HUDEP-2 (cell line): ENCODE results near the gene RCAN1.
"Not testable (repeated sequence)": the region's sequence is repeated elsewhere in the genome, so short reads cannot be mapped to it uniquely, and the experiment has no call there.

Experiments used
- DNase-seq, 76 experiments: peaks; one replicate each; lab custom pipeline; 2025; ENCODE audit not compliant: unreplicated experiment in 76 of 76; lab: John Stamatoyannopoulos, UW

RCAN1 gene

DNA sequence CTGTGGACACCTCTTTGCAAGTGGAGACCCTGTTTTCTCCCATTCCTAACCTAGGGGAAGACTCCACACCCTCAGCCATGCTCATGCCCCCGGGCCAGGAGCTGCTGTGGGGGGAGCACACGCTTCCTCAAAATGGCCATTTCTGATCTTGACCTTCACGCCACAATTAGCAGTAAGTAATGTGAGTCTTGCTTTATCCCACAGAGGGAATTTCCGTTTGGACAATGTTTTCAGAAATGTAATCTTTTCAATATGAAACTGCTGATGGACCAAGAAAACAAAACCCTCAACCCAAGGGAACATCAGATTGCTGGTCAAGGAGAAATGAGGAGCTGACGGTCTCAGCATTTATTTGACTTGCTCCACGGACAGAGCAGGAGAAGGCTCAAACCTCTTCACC lies 94.6 kb downstream of the RCAN1 start:
- DNase-seq, result no peak

GRCh38 chr21:34519694-34520093 lies 95.2 kb downstream of the RCAN1 start:
- no peak for DNase-seq

DNA sequence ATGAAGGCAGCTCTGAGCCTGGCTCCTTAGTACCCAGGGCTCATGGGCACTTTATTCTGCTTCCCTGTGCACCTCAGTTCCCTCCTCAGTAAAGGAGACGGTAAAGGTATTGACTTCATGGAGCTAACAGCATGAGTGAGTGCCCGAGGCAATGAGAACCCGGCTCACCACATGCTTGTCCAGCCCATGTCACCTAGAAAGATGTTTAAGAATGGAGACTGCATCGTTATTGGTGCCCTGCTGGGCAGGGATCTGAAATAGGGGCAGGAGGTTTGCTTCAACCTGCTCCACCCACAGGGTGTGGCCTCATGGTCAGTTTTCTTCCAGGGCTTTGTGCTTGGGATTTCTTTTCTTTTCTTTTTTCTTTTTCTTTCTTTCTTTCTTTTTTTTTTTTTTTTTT lies 95.9 kb downstream of the RCAN1 start:
- no peak for DNase-seq

GRCh38 chr21:34518301-34518700 lies 96.6 kb downstream of the RCAN1 start:
- no peak for DNase-seq

DNA sequence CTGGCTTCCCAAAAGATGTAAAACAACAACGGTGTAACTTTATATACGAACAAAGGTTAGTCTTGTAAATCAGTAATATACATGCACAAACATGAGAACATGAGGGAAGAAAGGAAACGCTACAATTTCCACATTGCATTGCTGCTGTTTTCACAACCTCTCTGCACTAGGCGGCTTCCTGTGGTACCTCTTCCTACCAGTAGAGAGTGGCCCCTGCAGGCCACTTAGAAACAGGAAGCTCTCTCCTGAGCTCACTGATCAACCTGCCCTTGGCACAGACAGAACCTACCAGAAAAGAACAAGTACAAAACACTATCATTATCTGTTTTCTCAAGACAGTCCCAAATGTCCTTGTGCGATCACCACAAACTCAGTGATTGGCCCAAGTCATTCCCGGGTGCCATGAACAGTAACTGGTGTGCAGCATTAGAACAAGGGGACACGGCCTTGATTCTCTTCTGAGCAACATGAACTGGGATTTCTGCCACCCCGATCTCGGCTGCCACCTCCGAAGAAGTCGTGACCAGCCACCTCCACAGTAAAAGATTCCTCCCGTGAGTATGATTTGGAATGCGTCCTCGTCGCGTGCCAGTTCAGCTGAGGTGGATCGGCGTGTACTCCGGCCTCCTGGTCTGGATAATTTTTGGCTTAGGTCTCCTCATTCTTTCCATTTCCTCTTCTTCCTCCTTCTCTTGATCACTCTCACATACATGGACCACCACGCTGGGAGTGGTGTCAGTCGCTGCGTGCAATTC lies 97.2 kb downstream of the RCAN1 start:
- peak in 14 of 76 experiments; percentile 9 to 32 (median 14) for DNase-seq

- DNase-seq, result no peak
These were observed 97.9 kb downstream of the RCAN1 start for GRCh38 chr21:34517039-34517438.

DNA sequence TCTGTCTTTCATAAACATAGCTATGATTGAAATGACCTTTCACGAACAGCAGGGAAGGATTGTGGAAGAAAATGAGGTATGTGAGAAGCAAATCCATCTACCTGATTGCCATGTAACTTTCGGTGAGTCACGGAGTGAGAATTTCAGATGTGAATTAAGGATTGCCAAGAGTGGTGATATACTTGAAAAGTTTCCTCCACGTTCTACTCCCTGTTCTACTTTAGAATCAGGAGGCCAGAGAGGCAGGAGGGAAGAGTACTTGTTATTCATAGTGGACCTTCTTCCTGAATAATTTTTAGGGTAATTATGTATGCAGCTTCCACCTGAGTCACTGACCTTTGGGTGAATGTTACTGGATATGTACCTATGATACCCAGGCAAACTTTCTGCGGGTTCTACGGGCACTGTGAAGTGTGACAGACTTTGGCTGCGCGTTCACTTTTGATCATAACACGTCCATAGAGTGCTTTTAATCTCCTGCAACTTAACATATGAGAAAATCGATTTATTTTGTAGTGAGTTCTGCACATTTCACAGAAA lies 100.3 kb downstream of the RCAN1 start:
- no peak for DNase-seq

DNA sequence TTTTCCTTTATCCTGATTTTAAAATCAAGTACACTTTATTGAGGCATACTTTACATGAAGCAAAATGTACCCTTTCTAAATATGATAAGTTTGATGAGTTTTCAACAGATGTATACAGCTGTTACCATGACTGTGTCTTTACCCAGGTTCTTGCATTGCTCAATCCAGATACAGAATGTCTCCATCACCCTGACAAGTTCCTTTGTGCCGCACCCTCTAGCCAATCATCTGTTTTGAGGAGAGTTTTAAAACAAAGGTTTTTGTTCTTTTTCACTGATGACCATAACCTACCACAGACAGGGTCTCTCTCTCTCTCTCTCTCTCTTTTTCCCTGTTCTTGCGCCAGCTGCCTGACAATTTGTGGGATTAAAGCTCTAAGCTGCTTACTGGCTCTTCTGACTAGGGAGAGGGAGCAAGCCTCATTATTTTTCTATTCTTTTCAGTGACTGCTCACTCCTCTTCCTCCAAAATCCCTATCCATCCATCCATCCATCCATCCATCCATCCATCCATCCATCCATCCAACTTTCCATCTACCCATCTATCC lies 101.7 kb downstream of the RCAN1 start:
- no peak for DNase-seq

GRCh38 chr21:34511787-34512455 lies 103.0 kb downstream of the RCAN1 start, which contains the start of gene KCNE1:
Gene KCNE1 (minus strand): TSS chr21:34512210. CDS start chr21:34449634, 62,576 bp downstream.
- no peak for DNase-seq

DNA sequence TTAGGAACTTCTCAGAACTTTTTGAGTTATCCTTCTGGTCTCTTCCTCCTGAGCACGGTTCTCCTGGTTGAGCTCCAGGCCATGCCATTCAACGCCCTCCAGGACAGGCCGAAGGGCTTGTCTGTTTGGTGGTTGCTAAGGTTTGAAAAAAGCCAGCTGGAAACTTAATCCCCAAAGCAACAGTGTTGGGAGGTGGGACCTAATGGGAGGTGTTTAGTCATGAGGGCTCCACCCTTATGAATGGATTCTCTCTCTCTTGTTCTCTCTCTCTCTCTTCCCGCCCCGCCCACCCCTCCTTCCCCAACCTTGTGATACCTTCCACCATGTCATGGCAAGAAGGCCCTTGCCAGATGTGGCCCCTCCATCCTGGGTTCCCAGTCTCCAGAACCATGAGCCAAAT lies 103.7 kb downstream of the RCAN1 start:
- no peak for DNase-seq

DNA sequence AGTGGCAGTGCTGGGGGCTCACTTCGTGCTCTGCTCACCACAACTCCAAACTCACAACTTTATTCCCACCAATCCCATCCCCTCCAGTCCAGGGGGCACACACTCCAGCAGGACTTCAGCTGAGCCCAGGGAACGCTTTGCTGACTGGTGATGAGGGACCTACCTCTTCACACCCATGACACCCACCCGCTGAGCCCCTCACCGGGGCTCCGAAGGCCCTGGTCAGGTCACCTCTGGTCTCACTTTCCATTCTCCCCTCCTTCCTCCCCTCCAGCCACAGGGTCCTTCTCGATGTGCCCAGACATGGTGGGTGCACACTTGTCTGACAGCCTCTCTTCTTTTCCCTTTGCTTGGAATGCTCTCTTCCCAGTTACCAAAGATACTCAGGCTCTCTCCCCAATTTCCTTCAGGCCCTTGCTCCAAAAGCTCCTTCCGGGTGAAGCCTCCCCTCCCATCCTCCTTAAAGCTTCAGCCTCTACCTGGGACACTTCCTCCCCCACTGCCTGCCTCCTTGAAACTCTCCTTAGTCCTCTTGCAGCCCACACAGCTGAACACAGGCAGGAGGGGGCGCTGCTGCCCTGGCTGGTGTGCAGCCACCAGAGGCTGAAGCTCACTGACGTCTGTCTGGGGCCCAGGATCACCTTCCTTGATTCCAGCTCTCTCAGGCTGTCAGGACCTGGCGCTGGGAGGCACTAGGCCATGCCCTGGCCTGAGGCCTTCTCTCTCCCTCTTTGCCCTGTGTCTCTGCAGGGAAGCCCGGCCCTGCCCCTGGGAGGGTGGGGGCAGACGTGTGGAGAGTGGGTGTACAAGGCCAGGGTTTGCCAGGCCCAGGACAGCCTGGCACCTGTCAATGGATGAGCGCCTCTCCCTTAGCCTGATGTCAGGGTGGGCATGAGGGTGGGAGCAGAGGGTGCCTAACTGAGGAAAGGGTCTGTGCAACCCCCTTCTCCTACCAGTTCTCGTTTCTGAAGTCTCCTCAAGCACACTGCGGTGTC lies 104.5 kb downstream of the RCAN1 start:
- peak in 57 of 76 experiments; percentile 9 to 79 (median 52) for DNase-seq

DNA sequence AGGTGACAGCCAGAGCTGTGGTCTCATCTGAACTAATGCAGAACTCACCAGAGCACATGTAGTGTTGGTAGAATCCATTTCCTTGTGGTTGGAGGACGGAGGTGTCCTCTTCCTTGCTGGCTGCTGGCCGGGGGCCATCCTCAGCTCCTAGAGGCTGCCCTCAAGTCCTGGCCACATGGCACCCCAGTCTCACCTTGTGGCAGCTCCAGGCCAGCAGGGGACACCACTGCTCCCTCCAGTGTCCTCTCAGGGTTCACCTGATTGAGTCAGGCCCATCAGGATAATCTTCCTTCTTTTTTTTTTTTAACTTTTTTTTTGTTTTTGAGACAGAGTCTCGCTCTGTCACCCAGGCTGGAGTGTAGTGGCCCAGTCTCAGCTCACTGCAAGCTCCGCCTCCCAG lies 105.8 kb downstream of the RCAN1 start:
- DNase-seq, result peak in 3 of 76 experiments; percentile 9 to 30 (median 12)

GRCh38 chr21:34504595-34504994 lies 110.3 kb downstream of the RCAN1 start:
- no peak for DNase-seq

- no peak for DNase-seq
These were observed 112.3 kb downstream of the RCAN1 start for GRCh38 chr21:34502480-34503106.

- DNase-seq, result no peak
These were observed 113.2 kb downstream of the RCAN1 start for GRCh38 chr21:34501716-34502115.

DNA sequence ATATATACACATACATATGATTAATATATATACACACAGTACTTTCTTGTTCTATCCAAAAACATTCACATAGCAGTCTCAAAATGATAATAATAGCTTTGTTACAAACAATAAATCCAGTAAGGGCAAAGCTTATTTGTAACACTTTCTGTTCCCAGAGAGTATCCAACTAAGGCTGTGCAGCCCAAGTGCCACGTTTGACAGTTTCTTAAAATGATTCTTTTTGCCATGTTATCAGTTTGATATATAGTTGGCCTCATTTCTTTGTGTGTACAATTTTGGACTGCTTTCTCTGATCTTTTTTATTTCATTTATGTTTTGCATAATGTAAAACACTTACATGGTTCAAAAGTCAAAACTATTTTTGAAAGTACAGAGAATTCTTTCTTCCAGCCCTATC lies 114.7 kb downstream of the RCAN1 start:
- no peak for DNase-seq

- DNase-seq, result peak in 3 of 76 experiments; percentile 3 to 34 (median 33)
These were observed 115.8 kb downstream of the RCAN1 start for GRCh38 chr21:34499116-34499515.

- peak in 3 of 76 experiments; percentile 8 to 20 (median 15) for DNase-seq
These were observed 116.3 kb downstream of the RCAN1 start for GRCh38 chr21:34498623-34499022.

- not testable (repeated sequence) for DNase-seq
These were observed 131.1 kb downstream of the RCAN1 start for GRCh38 chr21:34483854-34484253.

GRCh38 chr21:34483435-34483834 lies 131.5 kb downstream of the RCAN1 start:
- not testable (repeated sequence) for DNase-seq
